ENCODE results near the gene STX3. TPM values are rescaled to one million over a fixed set of nuclear protein-coding genes. Genes with fewer than 3 reads are reported as not detected.

The STX3 gene
- polyA plus RNA-seq, 1 donor from 2014 or later, result 4.9 TPM

GRCh38 chr11:59746111-59746510 lies 9.1 kb upstream of the STX3 start:
- H3K27me3 Mint-ChIP-seq, result peaks cover 11% of the 10 kb centered on the region
- peak overlapping the region in 1 of 3 donors; percentile 3 for H3K27ac Mint-ChIP-seq
- no peak overlapping the region for H3K4me3 Mint-ChIP-seq
- H3K36me3 Mint-ChIP-seq, result peaks cover 2% of the 10 kb centered on the region
- H3K9me3 Mint-ChIP-seq, result peaks cover 0 to 2% (median 0%) of the 10 kb centered on the region in 3 donors
- H3K4me1 Mint-ChIP-seq, result no peaks in the 10 kb centered on the region

DNA sequence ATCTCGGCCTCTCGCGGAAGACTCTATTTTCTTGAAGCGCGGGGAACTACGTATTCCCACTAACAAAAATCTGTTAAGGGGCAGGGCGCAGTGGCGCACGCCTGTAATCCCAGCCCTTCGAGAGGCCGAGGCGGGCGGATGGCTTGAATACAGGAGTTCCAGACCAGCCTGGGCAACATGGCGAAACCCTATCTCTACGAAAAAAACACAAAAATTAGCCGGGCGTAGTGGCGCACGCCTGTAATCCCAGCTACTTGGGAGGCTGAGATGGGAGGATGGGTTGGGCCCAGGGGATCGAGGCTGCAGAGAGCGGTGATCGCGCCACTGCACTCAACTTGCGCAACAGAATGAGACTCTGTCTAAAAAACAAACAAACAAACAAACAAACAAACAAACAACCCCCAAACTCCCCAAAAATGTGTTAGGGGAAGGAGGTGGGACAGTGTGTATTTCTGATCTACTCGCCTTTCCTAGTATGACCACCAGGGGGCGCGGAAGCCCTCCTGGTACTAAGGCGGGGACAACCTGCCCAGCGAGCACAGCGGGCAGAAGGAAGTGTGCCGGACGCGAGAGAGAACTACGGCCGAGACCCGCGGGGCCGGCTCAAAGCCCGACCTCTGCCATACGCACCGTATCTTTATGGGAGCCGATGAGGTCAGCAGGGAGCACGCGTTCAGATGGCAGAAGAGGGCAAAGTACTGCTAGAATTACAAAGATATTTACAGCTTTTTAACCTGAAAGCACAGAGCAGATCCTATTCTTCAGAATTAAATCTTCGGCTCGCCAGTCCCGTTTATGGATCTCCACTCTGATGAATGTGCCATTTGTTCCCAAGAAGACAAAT lies 1.3 kb upstream of the STX3 start:
- H3K27me3 Mint-ChIP-seq, result peaks cover 4% of the 10 kb centered on the region
- H3K36me3 Mint-ChIP-seq, result peaks cover 2% of the 10 kb centered on the region
- peak overlapping the region; percentile 28 to 96 (median 46) for H3K27ac Mint-ChIP-seq
- peaks cover 12 to 15% (median 13%) of the 10 kb centered on the region in 3 donors for H3K4me1 Mint-ChIP-seq
- H3K4me3 Mint-ChIP-seq, result peak overlapping the region; percentile 89 to 100 (median 94)
- H3K9me3 Mint-ChIP-seq, result peaks cover 0 to 2% (median 0%) of the 10 kb centered on the region in 3 donors

DNA sequence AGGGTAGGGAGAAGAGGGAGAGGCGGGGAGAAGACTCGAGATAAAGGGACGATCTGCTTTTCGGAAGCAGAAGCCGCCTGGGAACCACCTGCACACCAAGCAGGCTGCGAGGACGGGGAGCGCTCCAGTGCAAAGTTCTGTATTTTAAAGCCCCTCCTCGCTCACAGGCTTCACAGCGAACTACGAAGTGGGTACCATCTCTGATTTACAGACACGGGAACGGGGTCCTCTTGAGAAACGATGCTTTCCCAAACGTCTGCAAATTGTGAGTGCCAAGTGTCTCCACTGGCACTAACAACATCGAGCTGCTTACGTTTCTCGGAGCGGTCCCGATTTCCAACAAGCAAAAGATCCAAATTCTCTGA lies 700 bp upstream of the STX3 start:
- peaks cover 12 to 15% (median 13%) of the 10 kb centered on the region in 3 donors for H3K4me1 Mint-ChIP-seq
- peaks cover 3% of the 10 kb centered on the region for H3K27me3 Mint-ChIP-seq
- H3K4me3 Mint-ChIP-seq, result peak overlapping the region; percentile 89 to 100 (median 94)
- H3K27ac Mint-ChIP-seq, result peak overlapping the region in 2 of 3 donors; percentile 28 to 96
- peaks cover 2% of the 10 kb centered on the region for H3K36me3 Mint-ChIP-seq
- H3K9me3 Mint-ChIP-seq, result peaks cover 0 to 2% (median 0%) of the 10 kb centered on the region in 3 donors

DNA sequence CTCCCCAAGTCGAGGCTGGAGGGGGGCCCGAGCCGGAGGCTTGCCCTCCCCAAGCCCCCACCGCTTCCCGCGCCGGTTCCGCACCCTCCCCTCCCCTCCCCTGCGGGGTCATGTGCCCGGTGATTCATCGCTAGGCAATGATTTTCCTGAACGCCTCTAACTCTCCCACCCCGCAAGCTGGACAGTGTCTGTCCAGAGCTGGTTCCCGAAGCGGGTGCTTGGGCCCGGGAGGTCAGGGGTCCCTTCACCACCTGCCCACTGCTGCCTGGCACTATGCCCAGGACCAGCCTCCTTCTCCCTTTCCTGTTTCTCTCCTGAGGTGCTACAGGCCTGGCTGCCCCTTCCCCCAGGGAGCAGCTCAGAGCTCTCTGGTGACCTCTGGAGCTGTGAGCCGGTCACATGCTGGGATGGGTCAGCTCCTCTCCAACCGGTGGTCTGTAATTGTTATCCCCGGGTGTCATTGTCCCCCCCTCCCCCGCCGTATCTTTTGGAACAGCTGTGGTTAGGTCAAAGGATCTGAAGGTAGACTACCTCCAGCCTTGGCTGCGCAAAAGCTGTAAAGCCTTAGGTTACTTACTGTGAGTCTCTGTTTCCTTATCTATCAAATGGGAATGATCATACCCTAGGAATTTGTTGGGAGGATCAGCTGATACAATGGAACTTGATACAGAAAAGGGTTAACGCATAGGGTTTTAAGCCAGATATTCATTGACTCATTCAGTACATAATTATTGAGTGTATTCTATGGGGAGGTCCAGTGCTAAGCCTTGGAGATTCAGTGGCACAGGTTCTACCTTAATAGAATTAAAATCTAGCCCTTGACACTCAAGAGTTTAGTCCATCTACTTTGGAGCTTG lies 753 bp downstream of the STX3 start:
- Mint-ChIP-seq H3K27me3 (peaks cover 3% of the 10 kb centered on the region), H3K27ac (peak overlapping the region in 1 of 3 donors; percentile 4), H3K4me1 (peaks cover 12 to 15% (median 13%) of the 10 kb centered on the region in 3 donors), H3K4me3 (peak overlapping the region; percentile 83 to 93 (median 84)), H3K36me3 (peaks cover 3% of the 10 kb centered on the region), H3K9me3 (no peaks in the 10 kb centered on the region)

DNA sequence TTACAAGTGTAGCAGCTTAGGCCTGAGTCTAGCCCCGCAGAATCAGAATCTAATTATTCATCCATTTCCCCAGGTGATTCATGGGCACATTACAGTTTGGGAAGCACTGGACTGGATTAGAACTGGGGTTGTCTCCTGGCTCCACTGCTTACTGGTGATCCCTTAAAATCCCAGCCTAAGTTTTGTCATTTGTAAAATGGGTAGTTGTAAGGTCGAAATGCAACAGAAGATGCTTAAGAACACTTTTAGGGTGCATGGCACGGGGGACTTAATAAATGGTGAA lies 1.3 kb downstream of the STX3 start:
- H3K27ac Mint-ChIP-seq, result peak overlapping the region in 2 of 3 donors; percentile 4 to 49
- no peaks in the 10 kb centered on the region for H3K9me3 Mint-ChIP-seq
- H3K4me1 Mint-ChIP-seq, result peaks cover 12 to 15% (median 13%) of the 10 kb centered on the region in 3 donors
- peaks cover 5% of the 10 kb centered on the region for H3K36me3 Mint-ChIP-seq
- peak overlapping the region in 3 of 4 donors; percentile 83 to 93 (median 84) for H3K4me3 Mint-ChIP-seq
- H3K27me3 Mint-ChIP-seq, result peaks cover 3% of the 10 kb centered on the region

DNA sequence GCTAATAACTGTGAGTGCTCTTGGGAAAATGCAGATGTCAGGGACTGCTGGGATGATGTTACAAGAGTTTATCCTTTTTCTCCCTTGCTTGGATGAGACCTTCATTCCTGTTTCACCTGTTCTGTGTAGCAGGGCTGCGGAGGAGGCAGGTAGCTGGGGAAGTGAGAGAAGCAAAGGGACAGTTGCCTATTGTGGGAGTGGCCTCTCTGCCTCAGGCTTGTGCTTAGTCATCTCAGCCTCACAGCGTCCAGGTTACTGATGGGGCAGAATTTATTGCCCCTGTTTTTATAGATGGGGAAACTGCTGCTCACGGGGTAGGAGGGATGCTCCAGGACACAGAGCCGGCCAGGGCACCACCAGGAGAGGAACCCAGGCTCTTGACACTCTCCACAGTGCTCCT lies 1.7 kb downstream of the STX3 start:
- peak overlapping the region; percentile 69 to 93 (median 84) for H3K4me3 Mint-ChIP-seq
- peak overlapping the region; percentile 4 to 49 (median 11) for H3K27ac Mint-ChIP-seq
- no peaks in the 10 kb centered on the region for H3K9me3 Mint-ChIP-seq
- H3K36me3 Mint-ChIP-seq, result peaks cover 6% of the 10 kb centered on the region
- peaks cover 3% of the 10 kb centered on the region for H3K27me3 Mint-ChIP-seq
- peaks cover 12 to 16% (median 13%) of the 10 kb centered on the region in 3 donors for H3K4me1 Mint-ChIP-seq

DNA sequence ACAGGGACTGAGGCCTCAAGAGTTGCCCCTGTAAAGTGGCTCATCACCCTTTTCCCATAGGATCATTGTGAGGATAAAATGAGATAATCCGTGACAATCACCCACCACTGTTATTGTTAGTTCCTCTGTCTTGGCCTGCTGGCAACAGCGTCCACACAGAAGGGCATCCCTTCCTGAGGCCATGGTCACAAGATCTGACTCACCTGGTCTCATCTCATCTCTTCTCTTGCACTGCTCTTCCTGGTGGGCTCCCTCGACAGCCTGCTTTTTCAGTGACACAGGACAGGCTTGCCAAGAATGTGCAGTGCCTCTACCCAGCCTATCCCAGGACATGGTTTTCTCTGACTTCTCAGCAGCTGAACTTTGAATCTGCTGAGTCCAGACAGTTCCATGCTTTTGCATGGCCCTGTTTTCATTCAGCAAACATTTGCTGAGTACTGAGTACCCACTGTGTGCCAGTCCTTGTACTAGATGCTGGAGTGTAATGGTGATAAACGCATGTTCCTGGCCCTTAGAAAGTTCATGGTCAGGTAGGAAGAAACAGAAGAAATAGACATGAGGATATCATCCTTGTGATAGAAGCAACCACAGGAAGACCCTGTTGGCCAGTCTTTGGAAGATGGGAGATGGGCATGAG lies 3.3 kb downstream of the STX3 start:
- Mint-ChIP-seq H3K4me3 (no peak overlapping the region), H3K36me3 (peaks cover 11% of the 10 kb centered on the region), H3K9me3 (no peaks in the 10 kb centered on the region), H3K27ac (no peak overlapping the region), H3K27me3 (no peaks in the 10 kb centered on the region), H3K4me1 (peaks cover 12 to 18% (median 13%) of the 10 kb centered on the region in 3 donors)

- Mint-ChIP-seq H3K27ac (no peak overlapping the region), H3K4me1 (peaks cover 7 to 18% (median 12%) of the 10 kb centered on the region in 3 donors), H3K36me3 (peaks cover 11% of the 10 kb centered on the region), H3K4me3 (peak overlapping the region in 1 of 4 donors; percentile 34), H3K27me3 (no peaks in the 10 kb centered on the region), H3K9me3 (no peaks in the 10 kb centered on the region)
These were observed 4.7 kb downstream of the STX3 start for GRCh38 chr11:59759900-59760299.

DNA sequence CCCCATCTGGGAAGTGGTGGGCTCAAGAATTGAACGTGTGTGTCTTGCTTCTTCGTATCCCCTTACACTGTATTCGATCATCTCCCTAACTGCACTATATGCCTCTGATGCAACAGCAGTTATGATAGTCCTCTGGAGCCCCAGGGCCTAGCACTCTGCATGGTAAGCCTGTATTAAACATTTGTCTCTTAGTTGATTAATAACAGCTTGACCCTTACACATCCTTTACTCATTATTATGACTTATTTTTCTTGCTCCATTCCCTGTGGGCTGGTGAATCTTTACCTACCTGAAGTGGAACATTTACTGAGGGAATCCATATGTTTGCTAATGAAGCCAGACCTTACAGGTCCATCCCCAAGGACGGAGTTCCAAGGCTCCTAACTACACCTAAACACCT lies 5.6 kb downstream of the STX3 start:
- H3K4me3 Mint-ChIP-seq, result no peak overlapping the region
- no peak overlapping the region for H3K27ac Mint-ChIP-seq
- peaks cover 11% of the 10 kb centered on the region for H3K36me3 Mint-ChIP-seq
- H3K4me1 Mint-ChIP-seq, result peaks cover 7 to 17% (median 16%) of the 10 kb centered on the region in 3 donors
- no peaks in the 10 kb centered on the region for H3K9me3 Mint-ChIP-seq
- no peaks in the 10 kb centered on the region for H3K27me3 Mint-ChIP-seq

GRCh38 chr11:59761993-59762392 lies 6.8 kb downstream of the STX3 start:
- H3K4me3 Mint-ChIP-seq, result no peak overlapping the region
- no peak overlapping the region for H3K27ac Mint-ChIP-seq
- peaks cover 2 to 13% (median 11%) of the 10 kb centered on the region in 3 donors for H3K4me1 Mint-ChIP-seq
- no peaks in the 10 kb centered on the region for H3K27me3 Mint-ChIP-seq
- peaks cover 11% of the 10 kb centered on the region for H3K36me3 Mint-ChIP-seq
- H3K9me3 Mint-ChIP-seq, result no peaks in the 10 kb centered on the region

DNA sequence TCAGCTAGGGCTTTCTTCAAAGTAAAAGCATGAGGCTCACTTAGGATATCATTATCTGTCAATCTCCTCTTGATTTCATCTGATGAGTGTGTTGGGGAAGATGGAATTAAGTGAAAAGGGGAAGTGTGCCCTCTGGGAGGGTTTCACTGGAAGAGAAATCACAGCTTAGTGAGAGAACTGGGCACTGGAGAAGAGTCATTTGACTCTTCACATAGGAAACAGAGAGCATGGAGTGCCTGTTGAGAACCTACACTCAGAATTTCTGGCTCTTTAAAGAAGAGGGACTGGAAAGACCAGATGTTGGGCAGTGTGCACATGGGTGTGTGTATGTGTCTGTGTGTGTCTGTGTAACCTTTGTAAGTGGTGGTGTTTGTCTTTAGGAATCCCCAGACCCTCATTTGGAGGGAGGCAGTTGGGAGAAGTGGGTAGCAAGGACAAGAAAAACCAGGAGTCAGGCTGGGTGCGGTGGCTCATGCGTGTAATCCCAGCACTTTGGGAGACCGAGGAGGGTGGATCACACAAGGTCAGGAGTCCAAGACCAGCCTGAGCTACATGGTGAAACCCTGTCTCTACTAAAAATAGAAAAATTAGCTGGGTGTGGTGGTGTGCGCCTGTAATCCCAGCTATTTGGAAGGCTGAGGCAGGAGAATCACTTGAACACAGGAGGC lies 10.0 kb downstream of the STX3 start:
- no peaks in the 10 kb centered on the region for H3K9me3 Mint-ChIP-seq
- peaks cover 0 to 17% (median 14%) of the 10 kb centered on the region in 3 donors for H3K4me1 Mint-ChIP-seq
- H3K4me3 Mint-ChIP-seq, result no peak overlapping the region
- no peak overlapping the region for H3K27ac Mint-ChIP-seq
- H3K36me3 Mint-ChIP-seq, result peaks cover 13% of the 10 kb centered on the region
- no peaks in the 10 kb centered on the region for H3K27me3 Mint-ChIP-seq

- Mint-ChIP-seq H3K27me3 (no peaks in the 10 kb centered on the region), H3K27ac (peak overlapping the region in 2 of 3 donors; percentile 2 to 24), H3K4me1 (peaks cover 7 to 23% (median 19%) of the 10 kb centered on the region in 3 donors), H3K9me3 (peaks cover 0 to 3% (median 0%) of the 10 kb centered on the region in 3 donors), H3K36me3 (peaks cover 9% of the 10 kb centered on the region), H3K4me3 (no peak overlapping the region)
These were observed 11.5 kb downstream of the STX3 start for GRCh38 chr11:59766542-59767224.

- Mint-ChIP-seq H3K27me3 (no peaks in the 10 kb centered on the region), H3K36me3 (peaks cover 9% of the 10 kb centered on the region), H3K4me1 (peaks cover 13 to 29% (median 19%) of the 10 kb centered on the region in 3 donors), H3K9me3 (peaks cover 0 to 4% (median 0%) of the 10 kb centered on the region in 3 donors), H3K27ac (peak overlapping the region in 2 of 3 donors; percentile 2 to 24), H3K4me3 (peak overlapping the region in 1 of 4 donors; percentile 46)
These were observed 12.0 kb downstream of the STX3 start for GRCh38 chr11:59767225-59767611.

GRCh38 chr11:59769111-59769510 lies 13.9 kb downstream of the STX3 start:
- no peak overlapping the region for H3K27ac Mint-ChIP-seq
- no peaks in the 10 kb centered on the region for H3K27me3 Mint-ChIP-seq
- peaks cover 18 to 35% (median 26%) of the 10 kb centered on the region in 3 donors for H3K4me1 Mint-ChIP-seq
- H3K9me3 Mint-ChIP-seq, result peaks cover 0 to 4% (median 0%) of the 10 kb centered on the region in 3 donors
- peaks cover 8% of the 10 kb centered on the region for H3K36me3 Mint-ChIP-seq
- no peak overlapping the region for H3K4me3 Mint-ChIP-seq

Data from IgD-negative memory B cell (primary cell).